Epidermal melanocyte (primary cell): ENCODE results near the gene MYOD1.

Experiments used
- DNase-seq: peaks from one replicate; pipeline ENCODE4 v3.0.0; 2011; ENCODE audit warnings: low spot score; ENCODE audit not compliant: insufficient read length

Gene MYOD1

GRCh38 chr11:17734986-17735817, 15.8 kb downstream of the MYOD1 start:
- peak; percentile 70 for DNase-seq

- DNase-seq: no peak
These were observed 16.6 kb downstream of the MYOD1 start for GRCh38 chr11:17735818-17736578.

GRCh38 chr11:17736579-17736893, 17.2 kb downstream of the MYOD1 start:
- no peak for DNase-seq

- no peak for DNase-seq
These were observed 17.8 kb downstream of the MYOD1 start for GRCh38 chr11:17736930-17737817.

GRCh38 chr11:17738151-17738973, 19.0 kb downstream of the MYOD1 start:
- no peak for DNase-seq

- no peak for DNase-seq
These were observed 20.6 kb downstream of the MYOD1 start for GRCh38 chr11:17739945-17740338.

- DNase-seq: no peak
These were observed 21.4 kb downstream of the MYOD1 start for GRCh38 chr11:17740649-17741235.

- no peak for DNase-seq
These were observed 22.1 kb downstream of the MYOD1 start for GRCh38 chr11:17741487-17741886.

- no peak for DNase-seq
These were observed 22.6 kb downstream of the MYOD1 start for GRCh38 chr11:17742019-17742418.

- no peak for DNase-seq
These were observed 23.8 kb downstream of the MYOD1 start for GRCh38 chr11:17743026-17743807.

GRCh38 chr11:17743808-17744119, 24.4 kb downstream of the MYOD1 start:
- DNase-seq: no peak

GRCh38 chr11:17744151-17744940, 25.0 kb downstream of the MYOD1 start:
- no peak for DNase-seq

GRCh38 chr11:17745023-17745772, 25.8 kb downstream of the MYOD1 start:
- DNase-seq: no peak

- no peak for DNase-seq
These were observed 26.7 kb downstream of the MYOD1 start for GRCh38 chr11:17746096-17746495.

GRCh38 chr11:17747131-17747955, 28.0 kb downstream of the MYOD1 start:
- no peak for DNase-seq

GRCh38 chr11:17748044-17748443, 28.7 kb downstream of the MYOD1 start:
- DNase-seq: no peak
